HG03060 (cell line): ENCODE data around the gene TAF12.
"Not testable (repeated sequence)": the region's sequence is repeated elsewhere in the genome, so short reads cannot be mapped to it uniquely, and the experiment has no call there.

Source experiments
- ATAC-seq: cut with Tn5 transposase; IDR thresholded peaks from one replicate; pipeline ENCODE4 v1.9.1; 2021; ENCODE audit warnings: low read depth, moderate number of reproducible peaks; ENCODE audit not compliant: unreplicated experiment

TAF12 gene

DNA sequence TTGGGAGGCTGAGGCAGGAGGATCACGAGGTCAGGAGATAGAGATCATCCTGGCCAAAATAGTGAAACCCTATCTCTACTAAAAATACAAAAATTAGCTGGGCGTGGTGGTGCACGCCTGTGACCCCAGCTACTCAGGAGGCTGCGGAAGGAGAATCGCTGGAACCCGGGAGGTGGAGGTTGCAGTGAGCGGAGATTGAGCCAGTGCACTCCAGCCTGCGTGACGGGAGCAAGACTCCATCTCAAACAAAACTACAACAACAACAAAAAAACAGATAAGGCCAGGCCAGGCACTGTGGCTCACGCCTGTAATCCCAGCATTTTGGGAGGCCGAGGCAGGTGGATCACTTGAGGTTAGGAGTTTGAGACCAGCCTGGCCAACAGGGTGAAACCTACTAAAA is 2.5 kb upstream of the TAF12 start:
- ATAC-seq = not testable (repeated sequence)

DNA sequence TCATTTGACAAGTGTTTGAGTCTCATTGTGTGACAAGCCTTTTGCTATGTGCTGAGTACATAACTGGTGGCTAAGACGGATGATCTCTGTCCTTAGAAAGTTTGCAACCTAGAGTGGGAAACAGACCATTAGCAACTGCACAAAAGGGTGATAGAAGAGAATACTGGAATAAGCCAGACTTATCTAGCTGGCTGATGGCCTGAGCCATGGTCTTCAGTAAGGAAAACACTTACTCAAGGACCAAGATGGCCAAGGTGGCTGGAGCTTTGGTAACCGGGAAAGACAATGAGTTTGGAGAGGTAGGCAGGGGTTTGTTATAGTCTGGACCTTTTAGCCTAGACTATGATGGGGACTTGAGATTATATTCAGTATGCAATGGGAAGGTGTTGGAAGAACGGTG is 1.6 kb upstream of the TAF12 start:
- ATAC-seq = no peak

DNA sequence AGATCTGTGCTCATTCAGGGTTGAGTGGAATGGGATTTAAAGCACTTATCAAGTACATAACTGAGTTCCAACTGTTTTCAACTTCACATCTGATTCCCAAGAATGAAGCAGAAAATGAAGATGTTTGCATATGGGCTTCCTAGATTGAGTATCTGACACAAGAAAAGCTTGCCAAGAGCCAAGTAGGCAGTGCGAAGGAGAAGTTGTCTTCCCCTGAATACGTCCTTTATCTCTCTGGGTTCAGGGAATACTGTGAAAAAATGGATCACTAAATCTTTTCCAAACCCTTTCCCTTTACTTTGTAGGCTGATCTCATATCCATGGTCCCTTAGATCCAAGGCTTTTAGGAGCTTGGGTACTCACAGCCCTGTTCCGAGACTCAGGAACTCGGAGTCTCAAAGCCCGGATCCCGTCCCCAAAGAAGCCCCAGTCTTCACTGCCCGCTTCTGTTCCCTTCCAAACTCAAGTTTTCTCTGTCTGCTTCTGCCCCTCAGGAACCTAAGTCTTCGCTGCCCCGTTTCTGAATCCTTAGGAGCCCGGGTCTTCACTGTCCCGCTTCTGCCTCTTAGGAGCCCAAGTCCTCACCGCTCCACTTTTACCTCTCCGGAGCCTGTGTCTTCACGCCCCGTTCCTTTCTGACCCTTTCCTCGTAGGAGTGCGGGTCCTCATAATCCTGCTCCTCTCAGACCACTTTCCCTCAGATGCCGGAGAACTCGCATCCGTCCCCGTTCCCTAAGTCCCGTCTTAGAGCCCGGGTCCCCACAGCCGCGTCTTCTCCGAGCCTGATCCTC is 616 bp downstream of the TAF12 start:
- no peak for ATAC-seq

DNA sequence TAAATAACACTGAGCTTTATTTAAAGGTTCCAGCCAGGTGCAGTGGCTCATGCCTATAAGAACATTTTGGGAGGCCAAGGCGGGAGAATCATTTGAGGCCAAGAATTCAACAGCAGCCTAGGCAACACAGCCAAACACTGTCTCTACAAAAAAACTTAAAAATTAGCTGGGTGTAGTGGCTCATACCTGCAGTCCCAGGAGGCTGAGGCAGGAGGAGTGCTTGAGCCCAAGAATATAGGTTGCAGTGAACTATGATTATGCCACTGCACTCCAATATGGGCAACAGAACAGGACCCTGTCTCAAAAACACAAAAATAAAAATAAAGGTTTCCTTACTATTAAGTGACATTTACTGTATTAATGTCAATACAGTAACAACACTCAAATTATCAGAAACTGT is 2.1 kb downstream of the TAF12 start:
- ATAC-seq = no peak

DNA sequence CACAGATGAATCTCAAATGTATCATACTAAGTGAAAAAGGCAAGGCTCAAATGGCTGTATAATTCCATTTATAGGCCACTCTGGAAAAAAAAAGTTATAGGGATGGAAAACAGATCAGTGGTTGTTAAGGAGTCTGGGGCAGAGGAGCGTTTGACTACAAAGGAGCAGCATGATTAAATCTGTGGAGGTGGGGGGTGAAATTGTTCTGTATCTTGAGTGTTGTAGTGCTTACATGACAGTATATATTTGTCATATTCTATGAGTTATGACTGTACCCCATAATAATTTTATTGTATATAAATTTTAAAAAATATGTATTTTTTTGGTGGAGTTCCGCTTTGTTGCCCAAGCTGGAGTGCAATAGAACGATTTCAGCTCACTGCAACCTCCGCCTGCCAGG is 10.3 kb downstream of the TAF12 start:
- no peak for ATAC-seq

DNA sequence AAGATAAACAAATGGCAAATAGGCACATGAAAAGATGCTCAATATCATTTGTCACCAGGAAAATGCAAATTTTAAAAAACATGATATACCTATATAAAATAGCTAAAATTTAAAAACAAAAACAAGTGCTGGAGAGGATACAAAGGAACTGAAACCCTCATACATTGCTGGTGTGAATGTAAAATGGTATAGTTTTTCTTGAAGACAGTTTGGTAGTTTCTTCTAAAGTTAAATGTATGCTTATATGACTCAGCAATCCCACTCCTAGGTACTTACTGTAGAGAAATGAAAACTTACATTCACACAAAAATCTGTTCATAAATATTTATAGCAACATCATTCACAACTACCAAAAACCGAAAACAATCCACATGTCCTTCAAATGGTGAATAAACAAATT is 11.2 kb downstream of the TAF12 start:
- no peak for ATAC-seq

DNA sequence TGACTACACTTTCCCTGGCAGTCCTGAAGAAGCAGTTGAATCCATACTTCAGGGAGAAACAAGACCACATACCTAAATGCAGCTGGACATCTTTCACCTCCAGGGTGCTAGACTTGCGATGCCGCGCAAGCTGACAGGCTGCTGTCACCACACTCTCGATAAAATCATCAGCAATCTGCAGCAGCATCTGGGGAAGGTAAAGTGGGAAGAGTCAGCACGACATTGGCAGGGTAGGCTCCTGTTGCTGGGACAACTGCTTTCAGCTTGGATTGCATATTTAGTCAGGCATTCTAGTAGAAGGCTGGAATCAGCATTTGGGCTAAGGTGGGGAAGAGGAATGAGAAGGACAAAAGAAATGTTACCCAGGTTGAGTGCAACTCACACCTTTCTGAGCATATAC is 29.7 kb downstream of the TAF12 start:
- no peak for ATAC-seq

DNA sequence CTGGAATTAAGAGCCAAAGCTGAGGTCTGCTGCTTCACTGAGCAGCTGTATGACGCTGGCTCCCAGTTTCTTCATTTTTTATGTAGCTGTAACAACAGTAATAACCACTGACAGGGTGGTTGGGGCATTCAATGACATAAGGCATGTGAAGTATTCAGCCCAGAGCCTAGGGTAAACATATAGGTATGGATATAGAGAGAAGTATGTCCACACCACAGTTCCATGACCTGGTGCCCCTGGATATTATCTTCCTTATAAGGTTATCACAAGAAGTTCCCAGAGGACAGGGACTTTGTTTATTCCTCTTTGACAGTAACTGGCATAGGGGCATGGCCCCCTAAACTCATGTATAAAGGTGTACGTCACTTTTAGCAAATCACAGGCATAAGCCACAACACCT is 36.1 kb downstream of the TAF12 start:
- ATAC-seq = no peak

DNA sequence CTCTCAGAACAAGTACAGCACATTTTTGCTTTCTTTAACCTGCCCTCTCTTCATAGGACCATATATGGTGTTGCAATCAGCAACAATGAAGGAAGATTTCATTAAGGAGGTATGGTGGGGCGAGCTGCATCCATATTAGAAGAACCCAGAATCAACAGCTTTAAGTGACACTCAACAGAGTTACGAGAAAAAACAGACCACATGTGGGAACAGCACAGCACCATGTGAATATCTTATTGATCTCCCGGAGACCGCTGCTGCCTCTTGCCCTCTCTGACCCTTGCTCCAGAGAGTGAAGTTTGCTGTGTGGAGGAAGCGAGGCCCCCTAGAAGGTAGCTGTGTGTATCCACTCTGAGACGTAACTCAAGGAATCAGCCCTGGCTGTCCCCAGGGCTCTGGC is 37.9 kb downstream of the TAF12 start:
- ATAC-seq = no peak

DNA sequence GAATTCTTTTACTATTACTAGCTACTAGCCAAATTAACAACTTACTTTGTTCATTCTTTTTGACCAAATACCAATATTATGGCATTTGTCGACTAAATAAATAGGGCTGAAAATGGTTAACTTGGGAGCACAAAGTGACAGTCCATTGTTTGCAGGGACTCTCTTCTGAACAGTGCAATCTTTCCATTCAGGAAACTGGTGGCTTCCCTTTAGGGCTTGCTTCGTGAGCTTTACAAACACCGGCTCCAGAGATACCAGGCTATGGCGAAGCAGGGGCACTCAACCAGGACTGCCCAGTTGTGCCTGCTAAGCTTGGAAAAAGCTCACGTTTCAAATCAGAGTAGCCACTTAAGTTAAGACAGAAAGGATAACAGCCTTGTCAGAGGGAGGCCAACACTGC is 38.5 kb downstream of the TAF12 start:
- no peak for ATAC-seq

DNA sequence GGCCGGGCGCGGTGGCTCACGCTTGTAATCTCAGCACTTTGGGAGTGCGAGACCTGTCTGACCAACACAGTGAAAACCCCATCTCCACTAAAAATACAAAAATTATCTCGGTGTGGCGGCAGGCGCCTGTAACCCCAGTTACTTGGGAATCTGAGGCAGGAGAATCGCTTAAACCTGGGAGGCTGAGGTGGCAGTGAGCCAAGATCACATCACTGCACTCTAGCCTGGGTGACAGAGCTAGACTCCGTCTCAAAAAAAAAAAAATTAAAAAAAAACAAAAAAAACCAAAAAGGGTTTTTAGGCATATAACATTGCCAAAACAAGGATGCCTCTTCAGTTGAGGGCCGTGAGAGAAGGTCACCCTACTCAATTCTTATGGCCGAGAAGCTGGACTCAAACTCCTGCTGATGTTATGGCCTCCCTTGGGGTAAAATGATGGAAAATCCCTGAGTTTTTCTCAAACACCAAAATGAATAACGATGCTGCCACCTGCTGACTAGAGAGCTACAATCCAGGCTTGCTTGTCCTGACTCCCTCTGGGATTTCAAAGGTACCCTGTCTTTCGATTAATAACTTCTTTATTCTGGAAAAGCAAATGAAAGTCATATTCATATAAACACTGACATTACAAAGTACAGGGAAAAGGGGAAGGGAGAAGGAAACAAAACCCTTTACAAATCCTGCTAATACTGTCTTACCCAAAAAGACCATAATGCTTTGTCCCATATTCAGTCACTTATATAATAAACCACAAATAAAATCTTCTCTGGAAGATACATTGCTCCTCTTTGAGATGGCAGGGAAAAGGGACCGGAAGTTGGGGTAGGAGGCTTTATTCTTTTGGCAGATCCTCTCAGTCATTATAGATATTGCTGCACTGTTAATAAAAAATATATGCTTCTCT is 40.1 kb downstream of the TAF12 start:
- ATAC-seq = no peak

DNA sequence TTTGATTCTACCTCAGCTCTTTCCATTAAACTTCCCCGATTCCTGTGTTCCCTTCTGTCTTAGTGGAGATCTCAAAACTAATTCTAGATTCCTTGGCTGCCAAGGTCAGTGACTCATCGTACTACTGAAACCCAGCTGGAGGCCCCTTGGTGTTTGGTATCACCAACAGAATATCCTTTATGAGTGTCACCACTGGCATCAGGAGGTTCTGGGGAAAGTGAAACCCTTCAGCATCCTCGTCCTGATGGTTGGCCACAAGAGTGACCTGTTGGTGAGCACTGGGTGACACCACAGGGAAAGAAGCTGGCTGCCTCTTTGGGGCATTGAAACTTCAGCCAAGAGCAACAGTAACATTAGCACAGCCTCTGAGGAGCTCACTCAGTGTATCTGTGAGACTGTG is 41.2 kb downstream of the TAF12 start:
- no peak for ATAC-seq

DNA sequence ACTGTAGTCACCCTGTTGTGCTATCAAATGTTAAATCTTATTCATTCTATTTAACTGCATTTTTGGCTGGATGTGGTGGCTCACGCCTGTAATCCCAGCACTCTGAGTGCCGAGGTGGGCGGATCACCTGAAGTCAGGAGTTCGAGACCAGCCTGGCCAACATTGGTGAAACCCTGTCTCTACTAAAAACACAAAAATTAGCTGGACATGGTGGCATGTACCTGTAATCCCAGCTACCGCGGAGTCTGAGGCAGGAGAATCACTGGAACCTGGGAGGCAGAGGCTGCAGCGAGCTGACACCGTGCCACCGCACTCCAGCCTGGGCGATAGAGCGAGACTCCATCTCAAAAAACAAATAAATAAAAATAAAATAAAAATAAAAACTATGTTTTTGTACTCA is 46.6 kb downstream of the TAF12 start:
- not testable (repeated sequence) for ATAC-seq

DNA sequence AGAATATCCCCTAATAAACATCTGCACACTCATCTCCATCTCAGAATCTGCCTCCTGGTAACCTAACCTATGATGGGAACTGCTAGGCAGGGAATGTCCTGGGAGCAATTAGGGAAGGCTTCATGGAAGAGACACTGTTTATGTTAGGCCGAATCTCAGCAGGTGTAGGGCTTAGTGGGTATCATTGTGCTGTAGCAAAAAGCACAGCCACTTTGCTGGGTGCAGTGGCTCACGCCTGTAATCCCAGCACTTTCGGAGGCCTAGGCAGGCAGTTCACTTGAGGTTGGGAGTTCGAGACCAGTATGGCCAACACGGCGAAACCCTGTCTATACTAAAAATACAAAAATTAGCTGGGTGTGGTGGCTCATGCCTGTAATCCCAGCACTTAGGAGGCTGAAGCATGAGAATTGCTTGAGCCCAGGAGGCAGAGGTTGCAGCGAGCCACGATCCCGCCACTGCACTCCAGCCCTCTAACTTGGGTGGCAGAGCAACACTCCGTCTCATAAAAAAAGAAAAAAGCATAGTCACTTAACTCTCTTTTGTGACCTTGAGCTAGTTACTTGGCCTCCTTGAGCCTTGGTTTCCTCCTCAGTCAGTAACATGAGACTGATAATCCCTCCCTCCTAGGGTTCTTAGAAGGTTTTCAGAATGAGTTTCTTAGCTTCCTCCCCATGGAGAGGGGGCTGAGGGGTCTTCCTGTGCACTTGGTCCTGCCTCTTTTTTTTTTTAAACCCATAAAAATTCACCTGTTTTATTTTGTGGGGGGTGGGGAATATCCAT is 47.3 kb downstream of the TAF12 start:
- ATAC-seq = no peak

DNA sequence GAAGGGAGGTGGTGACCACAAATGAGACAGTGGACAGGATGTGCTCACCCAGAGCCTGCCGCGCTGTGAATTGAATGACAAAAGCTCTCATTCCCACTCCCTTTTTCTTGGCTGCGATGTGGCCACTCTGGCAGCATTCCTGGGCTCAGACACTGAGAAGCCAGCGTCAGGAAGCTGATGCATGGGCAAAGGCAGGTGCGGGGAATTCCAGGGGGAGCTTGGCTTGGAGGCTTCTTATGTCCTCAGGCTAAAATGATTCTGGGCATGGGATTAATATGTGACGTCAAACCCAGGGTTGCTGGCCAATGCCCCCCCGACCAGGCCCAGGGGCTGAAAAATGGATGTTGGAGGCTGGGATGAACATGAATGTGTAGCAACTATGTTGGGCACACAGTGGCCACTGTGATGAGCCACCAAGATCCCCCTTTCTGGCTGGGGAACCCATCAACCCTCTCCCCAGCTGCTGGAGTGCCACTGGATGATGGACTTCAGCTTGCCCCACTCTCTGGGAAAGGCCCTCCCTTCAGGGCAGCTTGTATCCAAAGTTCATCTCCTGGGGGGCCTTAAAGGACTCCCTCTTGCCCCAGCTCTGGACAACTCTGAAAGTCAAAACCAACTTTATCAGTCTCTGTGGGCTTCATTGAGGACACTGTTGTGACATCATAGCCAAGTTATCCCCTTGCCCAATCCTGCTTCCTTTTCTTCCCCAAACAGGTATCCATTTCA is 48.0 kb downstream of the TAF12 start:
- ATAC-seq = not testable (repeated sequence)

DNA sequence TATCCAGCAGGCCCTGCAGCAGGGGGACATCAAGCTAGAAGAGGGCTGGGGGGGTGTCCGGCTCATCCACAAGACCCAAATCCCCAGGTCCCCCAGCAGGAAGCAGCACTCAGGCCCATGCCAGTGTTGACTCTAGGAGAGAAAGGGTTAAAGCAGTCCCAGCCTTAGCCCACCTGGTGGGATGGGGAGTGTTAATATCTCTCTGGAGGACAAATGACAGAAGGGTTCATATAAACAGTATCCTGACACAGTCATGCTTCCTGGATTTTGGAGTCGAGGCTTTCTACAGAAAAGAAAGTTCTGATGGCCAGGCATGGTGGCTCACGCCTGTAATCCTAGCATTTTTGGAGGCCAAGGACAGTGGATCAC is 48.9 kb downstream of the TAF12 start:
- not testable (repeated sequence) for ATAC-seq

DNA sequence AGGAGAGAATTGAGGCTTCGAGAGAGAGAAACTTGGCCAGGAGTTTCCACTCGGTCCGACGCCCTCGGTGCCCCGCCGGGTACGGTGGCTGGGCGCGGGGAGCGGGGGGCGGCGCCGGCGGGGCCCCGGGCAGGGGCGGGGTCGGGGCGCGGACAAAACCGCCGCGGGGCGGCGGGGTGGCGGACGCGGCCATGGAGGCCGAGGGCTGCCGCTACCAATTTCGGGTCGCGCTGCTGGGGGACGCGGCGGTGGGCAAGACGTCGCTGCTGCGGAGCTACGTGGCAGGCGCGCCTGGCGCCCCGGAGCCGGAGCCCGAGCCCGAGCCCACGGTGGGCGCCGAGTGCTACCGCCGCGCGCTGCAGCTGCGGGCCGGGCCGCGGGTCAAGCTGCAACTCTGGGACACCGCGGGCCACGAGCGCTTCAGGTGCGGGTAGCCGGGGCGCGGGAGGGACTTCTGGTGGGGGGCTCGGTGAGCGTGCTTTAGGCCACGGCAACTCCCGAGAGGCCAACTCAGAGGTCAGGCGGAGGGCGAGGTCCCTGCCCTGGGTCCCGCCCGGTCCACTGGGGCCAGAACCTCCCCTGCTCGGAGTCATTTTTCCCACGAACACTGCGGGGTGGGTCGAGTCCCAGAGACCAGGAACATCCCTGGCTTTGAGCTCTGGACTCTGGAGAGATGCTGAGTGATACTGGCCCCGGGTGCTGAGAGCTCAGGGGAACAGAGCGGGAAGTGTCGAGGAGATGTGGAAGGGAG is 50.4 kb downstream of the TAF12 start:
- no peak for ATAC-seq

DNA sequence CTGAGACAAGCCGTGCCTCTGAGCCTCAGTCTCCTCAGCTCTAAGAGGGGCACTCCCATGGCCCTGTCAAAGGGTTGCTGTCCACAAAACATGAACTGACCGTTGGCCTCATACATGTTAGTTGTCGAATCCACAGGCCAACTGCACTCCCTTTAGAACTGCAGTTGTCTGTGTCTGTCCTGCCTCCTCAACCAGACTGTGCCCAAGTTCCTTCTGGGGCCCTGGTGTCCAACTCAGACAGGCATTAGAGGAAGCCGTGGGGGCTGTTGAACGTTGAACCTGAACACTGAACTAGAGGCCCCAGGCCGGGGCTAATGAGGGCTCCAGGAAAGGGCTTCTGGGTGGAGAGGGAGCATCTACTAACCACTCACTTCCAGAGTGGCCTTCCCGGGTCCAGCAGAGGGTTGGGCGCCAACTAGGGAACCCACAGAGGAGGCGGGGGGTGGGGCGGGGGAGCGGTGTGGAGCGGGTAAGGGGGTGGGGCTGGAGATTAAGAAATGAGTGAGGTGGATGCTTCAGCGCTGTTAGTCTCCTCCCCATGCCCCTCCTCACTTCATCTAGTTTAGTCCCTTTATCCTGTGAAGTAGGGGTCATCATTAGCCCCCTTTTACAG is 51.1 kb downstream of the TAF12 start, which contains the start of gene RAB42:
TSS of gene RAB42 (plus strand) at position 558 of the 613 bp plus-strand sequence. CDS start 247 bp downstream, outside the sequence.
- ATAC-seq = no peak
